Esophagus squamous epithelium (tissue), 5 donors: ENCODE data around the gene SLC38A6. TPM values are rescaled to one million over a fixed set of nuclear protein-coding genes. Genes with fewer than 3 reads are reported as not detected.

ENCODE experiments used
- DNase-seq: peaks from one replicate; lab custom pipeline; 2025; lab: John Stamatoyannopoulos, UW
- H3K27ac ChIP-seq, 4 donors: fragments of 200-600 bp; sonication (generic); one replicate each; pipeline ENCODE4 v1.5.1; 2016 to 2019; ENCODE audit warnings: mild to moderate bottlenecking in 1 of 4
- H3K27me3 ChIP-seq, 4 donors: fragments of 200-600 bp; sonication (generic); 1 replicate in 3 of 4; 2 replicates in 1 of 4; pipeline versions ENCODE4 v1.5.1 to v1.6.0; 2017 to 2021; ENCODE audit warnings: antibody characterized with exemption in 1 of 4
- H3K36me3 ChIP-seq, 3 donors: fragments of 200-600 bp; sonication (generic); one replicate each; pipeline ENCODE4 v1.5.1; 2016 to 2019
- H3K4me1 ChIP-seq, 3 donors: fragments of 200-600 bp; sonication (generic); one replicate each; pipeline ENCODE4 v1.5.1; 2017 to 2019
- H3K4me3 ChIP-seq, 4 donors: fragments of 200-600 bp; sonication (generic); 1 replicate in 3 of 4; 2 replicates in 1 of 4; pipeline ENCODE4 v1.5.1; 2016 to 2019; ENCODE audit warnings: mild to moderate bottlenecking in 2 of 4, moderate library complexity in 1 of 4
- H3K9me3 ChIP-seq, 3 donors: fragments of 200-600 bp; sonication (generic); one replicate each; pipeline ENCODE4 v1.5.1; 2016 to 2019
- POLR2A ChIP-seq, 4 donors: fragments of 450-650 bp; IDR thresholded peaks; one replicate each; pipeline ENCODE4 v1.6.1; 2017; ENCODE audit warnings: antibody characterized with exemption in 4 of 4, mild to moderate bottlenecking in 4 of 4, moderate library complexity in 3 of 4
- WGBS, 2 donors: methylation state at CpG; one replicate each; pipeline ENCODE4 v1.1.5; 2018; 5-methylcytosine and 5-hydroxymethylcytosine counted together
- intact Hi-C: fragments of 100-400 bp; cut with DNase I; formaldehyde crosslinking; loops from one replicate; pipeline ENCODE4 v1.15.0; 2022
- small RNA-seq, 4 donors: library from RNA; depleted of rRNA; stranded (forward); fragments of <200 nt; gene quantifications; one replicate each; pipeline ENCODE3, GENCODE V24; 2016
- total RNA-seq, 4 donors: library from RNA; depleted of rRNA; stranded (reverse); fragments of >200 nt; gene quantifications; one replicate each; pipeline ENCODE4 v1.1.0, GENCODE V29; 2016
- TF ChIP-seq, protein P1 (sequence below), 6 experiments: fragments of 450-650 bp in 4 of 6; fragments of 200-600 bp in 2 of 6; sonication (generic) in 2 of 6; IDR thresholded peaks; one replicate each; pipeline ENCODE4 v1.5.1; 2016 to 2019; ENCODE audit warnings: antibody characterized with exemption in 6 of 6, mild to moderate bottlenecking in 4 of 6, moderate library complexity in 4 of 6
- donor health status: DM: yes; HTN: yes; CAD: no.

The SLC38A6 gene
- total RNA-seq, 4 donors from 2014 or later = 2.5 to 14.1 (median 8.1) TPM

DNA sequence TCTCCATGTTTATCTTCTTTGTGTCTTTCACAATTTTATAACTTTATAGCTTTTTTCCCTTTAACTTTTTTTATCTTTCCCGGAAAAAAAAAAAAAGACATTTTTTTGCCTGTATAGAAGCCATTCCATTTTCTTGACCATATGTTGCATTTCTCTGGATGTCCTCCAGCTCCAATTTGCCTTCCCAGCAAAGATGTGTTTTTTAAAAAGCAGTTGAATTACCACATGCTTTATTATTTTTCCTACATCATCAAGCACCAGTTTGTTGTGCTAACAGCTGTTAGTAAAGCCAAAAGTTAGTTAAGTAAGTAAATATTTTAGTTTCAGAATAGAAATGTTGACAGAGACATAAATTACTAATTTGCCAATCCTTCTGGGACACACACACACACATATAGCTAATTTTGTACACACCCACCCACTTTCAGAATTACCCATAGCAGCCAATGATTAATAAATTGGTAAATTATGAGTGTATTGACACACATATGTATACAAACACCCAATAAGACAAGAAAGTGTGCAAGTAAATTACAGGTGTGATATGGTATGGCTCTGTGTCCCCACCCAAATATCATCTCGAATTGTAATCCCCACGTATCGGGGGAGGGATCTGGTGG is 118.3 kb downstream of the SLC38A6 start:
- Histone ChIP-seq H3K27me3 (no peaks in the 10 kb centered on the region), H3K27ac (no peak overlapping the region), H3K9me3 (peaks cover 0 to 6% (median 0%) of the 10 kb centered on the region in 3 donors), H3K36me3 (no peaks in the 10 kb centered on the region), H3K4me1 (peaks cover 10 to 27% (median 23%) of the 10 kb centered on the region in 3 donors), H3K4me3 (no peak overlapping the region)
- intact Hi-C loops = no loop called here
- WGBS, 2 donors = 47 to 64% methylated on average over 4 of the region's 4 CpGs
- DNase-seq = no peak
- no peak for TF ChIP-seq POLR2A (IDR thresholded peaks at IDR 0.05)
- TF ChIP-seq, protein P1, sequence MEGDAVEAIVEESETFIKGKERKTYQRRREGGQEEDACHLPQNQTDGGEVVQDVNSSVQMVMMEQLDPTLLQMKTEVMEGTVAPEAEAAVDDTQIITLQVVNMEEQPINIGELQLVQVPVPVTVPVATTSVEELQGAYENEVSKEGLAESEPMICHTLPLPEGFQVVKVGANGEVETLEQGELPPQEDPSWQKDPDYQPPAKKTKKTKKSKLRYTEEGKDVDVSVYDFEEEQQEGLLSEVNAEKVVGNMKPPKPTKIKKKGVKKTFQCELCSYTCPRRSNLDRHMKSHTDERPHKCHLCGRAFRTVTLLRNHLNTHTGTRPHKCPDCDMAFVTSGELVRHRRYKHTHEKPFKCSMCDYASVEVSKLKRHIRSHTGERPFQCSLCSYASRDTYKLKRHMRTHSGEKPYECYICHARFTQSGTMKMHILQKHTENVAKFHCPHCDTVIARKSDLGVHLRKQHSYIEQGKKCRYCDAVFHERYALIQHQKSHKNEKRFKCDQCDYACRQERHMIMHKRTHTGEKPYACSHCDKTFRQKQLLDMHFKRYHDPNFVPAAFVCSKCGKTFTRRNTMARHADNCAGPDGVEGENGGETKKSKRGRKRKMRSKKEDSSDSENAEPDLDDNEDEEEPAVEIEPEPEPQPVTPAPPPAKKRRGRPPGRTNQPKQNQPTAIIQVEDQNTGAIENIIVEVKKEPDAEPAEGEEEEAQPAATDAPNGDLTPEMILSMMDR (IDR thresholded peaks at IDR 0.05) = no peak

DNA sequence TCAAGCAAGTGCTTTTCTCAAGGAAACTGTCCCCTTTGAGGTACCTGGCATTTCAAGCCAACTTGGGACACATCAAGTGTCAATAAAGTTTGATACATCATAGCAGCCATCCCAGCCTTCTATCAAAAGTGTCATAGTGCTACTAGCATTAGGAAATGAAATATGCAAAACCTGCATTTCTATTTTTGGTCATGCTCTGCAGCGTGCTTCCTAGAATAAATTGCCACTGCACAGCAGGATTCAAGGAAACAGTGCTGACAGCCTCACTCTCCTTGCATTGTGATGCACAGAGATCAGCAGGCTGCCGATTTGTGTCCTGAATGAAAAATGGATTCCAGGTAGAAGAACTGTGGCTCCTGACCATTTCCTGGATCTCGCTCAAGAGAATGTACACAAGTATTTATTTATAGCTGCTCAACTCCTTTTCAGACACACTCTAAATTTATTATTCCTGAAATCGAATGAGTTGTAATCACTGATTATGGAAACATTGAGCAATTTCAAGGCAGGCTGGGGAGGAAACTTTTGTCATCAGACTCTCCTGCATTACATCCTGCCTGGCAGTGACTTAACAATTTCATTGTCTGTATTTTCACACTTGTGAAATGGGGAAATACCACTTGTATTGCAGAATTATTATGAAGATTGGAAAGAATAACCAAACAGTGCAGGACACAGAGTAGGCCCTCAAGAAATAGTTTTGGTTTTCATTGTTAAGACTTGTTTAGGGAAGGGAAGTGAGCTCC is 120.9 kb downstream of the SLC38A6 start:
- no peaks in the 10 kb centered on the region for H3K36me3 ChIP-seq
- no peak for DNase-seq
- H3K27ac ChIP-seq = peak overlapping the region in 1 of 4 donors; percentile 80
- no peaks in the 10 kb centered on the region for H3K27me3 ChIP-seq
- intact Hi-C loops = no loop called here
- no peak overlapping the region for H3K4me3 ChIP-seq
- TF ChIP-seq POLR2A (IDR thresholded peaks at IDR 0.05) = no peak
- TF ChIP-seq, protein P1 (IDR thresholded peaks at IDR 0.05) = no peak
- 32 to 45% methylated on average over 4 of the region's 4 CpGs for WGBS, 2 donors
- H3K4me1 ChIP-seq = peaks cover 10 to 31% (median 24%) of the 10 kb centered on the region in 3 donors
- peaks cover 0 to 6% (median 0%) of the 10 kb centered on the region in 3 donors for H3K9me3 ChIP-seq

Small RNAs within 50 kb of the gene (small RNA-seq; reads per million reads assigned to genes)
- gene RNU6-398P = 0 reads per million in 4 donors

Other genes starting within 250 kb of the SLC38A6 start
- gene MNAT1, start 246.5 kb upstream of the SLC38A6 start, total RNA-seq = 10 to 100 TPM; 16.7 to 39.1 (median 24.4) TPM
- 10 to 100 TPM in 1 of 4 donors, 1 to 10 TPM in 3; 5.7 to 13.0 (median 7.8) TPM for gene TRMT5, start 166 bp upstream of the SLC38A6 start, total RNA-seq